ENCODE data around the gene RTBDN. TPM values are rescaled to one million over a fixed set of nuclear protein-coding genes. Genes with fewer than 3 reads are reported as not detected.
"Not testable (repeated sequence)": the region's sequence is repeated elsewhere in the genome, so short reads cannot be mapped to it uniquely, and the experiment has no call there.

RTBDN gene
- total RNA-seq, 1 donor from 2014 or later, result not detected

DNA sequence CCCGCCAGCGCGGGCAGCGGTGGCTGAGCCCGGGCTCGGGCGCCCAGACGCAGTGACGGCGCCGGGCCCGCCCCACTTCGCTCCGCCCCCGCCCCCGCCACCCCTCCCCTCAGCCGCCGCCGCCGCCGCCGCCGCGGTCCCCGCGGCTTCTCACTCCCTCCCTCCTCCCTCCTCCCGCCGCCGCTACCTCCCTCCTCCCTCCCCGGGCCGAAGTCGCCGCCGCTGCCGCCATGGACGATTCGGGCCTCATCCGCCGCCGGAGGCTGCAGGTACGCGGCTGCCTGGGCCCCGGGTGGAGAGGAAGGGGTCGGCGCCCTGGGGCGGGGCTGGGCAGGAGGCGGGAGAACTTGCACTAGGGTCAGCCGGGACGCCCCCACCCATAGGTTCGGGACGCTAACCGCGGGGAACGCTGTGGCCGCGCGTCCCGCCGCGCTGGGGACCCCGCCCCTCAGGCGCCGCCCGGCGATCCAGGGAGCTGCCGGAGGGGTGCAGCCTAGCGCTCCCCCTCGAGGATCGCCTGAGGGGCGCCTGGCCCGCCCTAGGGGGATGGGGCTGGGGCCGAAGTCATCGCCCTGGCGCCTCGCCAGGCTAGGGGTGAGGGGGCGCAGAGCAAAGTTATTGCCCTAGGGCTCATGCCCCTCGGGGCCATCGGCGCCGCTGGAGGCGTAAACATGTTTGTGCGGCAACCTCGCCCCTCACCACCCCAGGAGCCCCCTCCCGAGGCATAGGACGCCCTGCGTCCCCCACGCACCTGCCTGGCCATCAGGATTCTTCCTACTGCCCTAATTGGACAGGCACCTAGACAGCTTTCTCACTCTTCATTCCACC, 427 bp downstream of the RTBDN start:
- Mint-ChIP-seq H3K4me1 (ENCODE audit: low read depth) (peaks cover 1% of the 10 kb centered on the region), H3K9me3 (ENCODE audit: low read depth) (no peaks in the 10 kb centered on the region), H3K4me3 (ENCODE audit: low read depth) (peak overlapping the region; percentile 20), H3K27me3 (peaks cover 82% of the 10 kb centered on the region), H3K27ac (no peak overlapping the region), H3K36me3 (ENCODE audit: insufficient read depth) (no peaks in the 10 kb centered on the region)
- DNase-seq (ENCODE audit: low spot score, unreplicated experiment), result peak; percentile 23
- TF ChIP-seq, protein P1, sequence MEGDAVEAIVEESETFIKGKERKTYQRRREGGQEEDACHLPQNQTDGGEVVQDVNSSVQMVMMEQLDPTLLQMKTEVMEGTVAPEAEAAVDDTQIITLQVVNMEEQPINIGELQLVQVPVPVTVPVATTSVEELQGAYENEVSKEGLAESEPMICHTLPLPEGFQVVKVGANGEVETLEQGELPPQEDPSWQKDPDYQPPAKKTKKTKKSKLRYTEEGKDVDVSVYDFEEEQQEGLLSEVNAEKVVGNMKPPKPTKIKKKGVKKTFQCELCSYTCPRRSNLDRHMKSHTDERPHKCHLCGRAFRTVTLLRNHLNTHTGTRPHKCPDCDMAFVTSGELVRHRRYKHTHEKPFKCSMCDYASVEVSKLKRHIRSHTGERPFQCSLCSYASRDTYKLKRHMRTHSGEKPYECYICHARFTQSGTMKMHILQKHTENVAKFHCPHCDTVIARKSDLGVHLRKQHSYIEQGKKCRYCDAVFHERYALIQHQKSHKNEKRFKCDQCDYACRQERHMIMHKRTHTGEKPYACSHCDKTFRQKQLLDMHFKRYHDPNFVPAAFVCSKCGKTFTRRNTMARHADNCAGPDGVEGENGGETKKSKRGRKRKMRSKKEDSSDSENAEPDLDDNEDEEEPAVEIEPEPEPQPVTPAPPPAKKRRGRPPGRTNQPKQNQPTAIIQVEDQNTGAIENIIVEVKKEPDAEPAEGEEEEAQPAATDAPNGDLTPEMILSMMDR (IDR thresholded peaks at IDR 0.05; ENCODE audit: unreplicated experiment), result no peak

DNA sequence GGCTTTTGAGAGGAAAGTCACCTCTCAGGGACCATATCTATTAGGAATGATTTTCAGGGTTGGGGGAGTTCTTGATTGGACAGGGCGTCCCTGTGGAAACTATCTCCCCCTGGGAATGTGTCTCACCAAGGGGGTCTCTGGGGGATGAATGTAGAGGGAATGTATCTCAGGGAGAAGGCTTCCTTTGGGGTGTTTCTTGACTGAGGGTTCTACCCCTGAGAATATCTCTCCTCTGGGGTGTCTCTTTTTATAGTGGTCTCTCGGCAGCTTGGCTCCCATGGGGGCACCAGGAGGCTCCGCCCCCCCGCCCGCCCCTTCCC, 1.0 kb downstream of the RTBDN start:
- Mint-ChIP-seq H3K27ac (no peak overlapping the region), H3K27me3 (peaks cover 85% of the 10 kb centered on the region), H3K4me1 (ENCODE audit: low read depth) (peaks cover 1% of the 10 kb centered on the region), H3K9me3 (ENCODE audit: low read depth) (no peaks in the 10 kb centered on the region), H3K4me3 (ENCODE audit: low read depth) (peak overlapping the region; percentile 55), H3K36me3 (ENCODE audit: insufficient read depth) (no peaks in the 10 kb centered on the region)
- TF ChIP-seq, protein P1 (IDR thresholded peaks at IDR 0.05; ENCODE audit: unreplicated experiment), result no peak
- no peak for DNase-seq (ENCODE audit: low spot score, unreplicated experiment)

DNA sequence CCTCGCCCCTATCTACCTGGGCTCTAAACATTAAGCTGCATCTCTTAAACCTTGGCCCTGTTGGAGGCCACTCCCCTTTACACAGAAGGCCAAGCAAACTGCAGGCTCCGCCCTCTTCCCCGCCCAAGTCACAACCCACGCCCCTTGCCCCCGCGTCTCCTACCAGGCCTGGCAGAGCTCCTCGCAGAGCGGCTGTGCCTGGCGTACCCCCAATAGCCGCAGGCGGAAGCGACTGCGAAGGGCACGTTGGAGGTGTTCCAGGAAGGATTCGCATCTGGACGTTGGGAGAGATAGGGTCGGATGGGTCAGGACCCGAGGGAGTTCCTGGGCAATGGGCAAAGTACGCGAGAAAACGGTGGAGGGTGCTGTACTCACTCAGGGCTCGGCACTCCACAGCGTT, 5.9 kb downstream of the RTBDN start:
- no peaks in the 10 kb centered on the region for H3K9me3 Mint-ChIP-seq (ENCODE audit: low read depth)

DNA sequence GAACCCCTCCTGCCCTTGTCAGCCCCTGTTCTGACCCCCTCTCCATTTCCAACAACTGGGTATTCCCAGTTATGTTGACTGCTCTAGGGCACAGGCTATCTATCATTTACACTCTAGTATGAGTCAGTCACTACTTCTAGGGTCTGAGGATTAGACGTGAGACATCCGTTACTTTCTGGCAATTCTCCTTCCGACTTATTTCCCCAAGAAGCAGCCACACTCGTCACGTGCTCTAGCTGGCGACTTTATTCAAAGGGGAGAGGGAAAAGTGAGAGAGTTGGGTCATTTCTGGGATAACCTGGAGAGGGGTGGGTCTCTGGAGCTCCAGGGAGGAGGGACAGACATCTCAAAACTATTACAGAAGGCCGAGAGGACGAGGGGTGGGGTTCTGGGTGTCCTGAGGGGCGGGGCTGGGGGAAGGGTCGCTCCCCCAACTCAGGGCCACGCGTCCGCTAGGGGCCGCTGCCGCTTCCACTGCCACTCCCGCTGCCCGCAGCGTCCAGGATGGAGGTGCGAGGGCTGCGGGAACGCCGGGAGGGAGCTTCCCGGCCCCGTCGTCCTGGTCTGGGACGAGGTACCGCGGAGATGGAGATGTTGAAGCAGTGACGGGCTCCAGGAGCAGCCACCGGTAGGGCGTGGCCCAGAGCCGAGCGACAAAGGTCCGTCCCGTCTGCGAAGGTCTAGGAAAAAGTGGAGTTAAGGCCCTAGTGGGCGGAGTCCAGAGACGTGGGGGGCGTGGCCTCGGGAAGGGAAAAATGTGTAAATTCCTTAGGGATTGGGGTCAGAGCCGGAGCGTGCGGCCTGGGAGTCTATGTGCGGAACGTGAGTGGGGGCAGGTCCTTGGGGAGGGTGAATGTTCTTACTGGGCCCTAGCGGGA, 8.9 kb downstream of the RTBDN start:
- Mint-ChIP-seq H3K36me3 (ENCODE audit: insufficient read depth) (no peaks in the 10 kb centered on the region), H3K9me3 (ENCODE audit: low read depth) (no peaks in the 10 kb centered on the region), H3K4me1 (ENCODE audit: low read depth) (no peaks in the 10 kb centered on the region), H3K4me3 (ENCODE audit: low read depth) (no peak overlapping the region), H3K27ac (peak overlapping the region; percentile 81), H3K27me3 (peaks cover 46% of the 10 kb centered on the region)
- TF ChIP-seq, protein P1 (IDR thresholded peaks at IDR 0.05; ENCODE audit: unreplicated experiment), result peak; percentile 70
- peak; percentile 56 for DNase-seq (ENCODE audit: low spot score, unreplicated experiment)

More for the DNA sequence above, 5.9 kb downstream of the RTBDN start:
- no peak for DNase-seq (ENCODE audit: low spot score, unreplicated experiment)
- H3K4me3 Mint-ChIP-seq (ENCODE audit: low read depth), result no peak overlapping the region
- H3K4me1 Mint-ChIP-seq (ENCODE audit: low read depth), result peaks cover 1% of the 10 kb centered on the region
- peaks cover 72% of the 10 kb centered on the region for H3K27me3 Mint-ChIP-seq
- H3K36me3 Mint-ChIP-seq (ENCODE audit: insufficient read depth), result no peaks in the 10 kb centered on the region
- TF ChIP-seq, protein P1 (IDR thresholded peaks at IDR 0.05; ENCODE audit: unreplicated experiment), result no peak
- no peak overlapping the region for H3K27ac Mint-ChIP-seq

DNA sequence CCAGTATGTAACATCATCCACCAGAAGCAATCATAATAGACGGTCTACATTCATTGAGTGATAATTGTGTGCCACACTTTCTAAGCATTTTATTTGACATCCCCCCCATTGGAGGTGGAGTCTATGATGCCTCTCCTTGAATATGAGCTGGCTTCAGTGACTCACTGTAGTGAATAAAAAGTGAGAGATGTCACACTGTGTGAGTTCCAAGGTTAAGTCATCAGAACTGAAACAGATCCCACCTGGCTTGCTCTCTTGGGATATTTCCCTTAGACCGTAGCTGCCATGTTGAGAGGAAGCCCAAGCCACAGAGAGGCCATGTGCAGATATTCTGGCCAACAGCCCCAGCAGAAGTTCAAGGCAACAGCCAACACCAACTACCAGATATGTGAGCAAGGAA, 12.6 kb downstream of the RTBDN start:
- Mint-ChIP-seq H3K36me3 (ENCODE audit: insufficient read depth) (no peaks in the 10 kb centered on the region), H3K4me1 (ENCODE audit: low read depth) (no peaks in the 10 kb centered on the region), H3K4me3 (ENCODE audit: low read depth) (no peak overlapping the region), H3K27ac (no peak overlapping the region), H3K9me3 (ENCODE audit: low read depth) (no peaks in the 10 kb centered on the region), H3K27me3 (peaks cover 21% of the 10 kb centered on the region)
- TF ChIP-seq, protein P1 (IDR thresholded peaks at IDR 0.05; ENCODE audit: unreplicated experiment), result no peak
- DNase-seq (ENCODE audit: low spot score, unreplicated experiment), result no peak

DNA sequence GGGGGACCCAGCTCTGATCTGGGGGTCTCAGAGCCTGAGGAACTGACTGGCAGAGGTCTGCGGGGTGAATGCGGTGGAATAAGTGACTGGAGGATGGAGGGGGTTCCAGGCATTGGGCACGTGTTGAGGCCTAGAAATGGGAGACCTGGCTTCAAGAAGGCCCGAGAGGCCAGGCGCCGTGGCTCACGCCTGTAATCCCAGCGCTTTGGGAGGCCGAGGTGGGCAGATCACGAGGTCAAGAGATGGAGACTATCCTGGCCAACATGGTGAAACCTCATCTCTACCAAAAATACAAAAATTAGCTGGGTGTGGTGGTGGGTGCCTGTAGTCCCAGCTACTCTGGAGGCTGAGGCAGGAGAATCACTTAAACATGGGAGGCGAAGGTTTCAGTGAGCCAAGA, 16.6 kb downstream of the RTBDN start:
- not testable (repeated sequence) for H3K4me1 Mint-ChIP-seq (ENCODE audit: low read depth); DNase-seq (ENCODE audit: low spot score, unreplicated experiment); H3K9me3 Mint-ChIP-seq (ENCODE audit: low read depth); H3K4me3 Mint-ChIP-seq (ENCODE audit: low read depth); H3K36me3 Mint-ChIP-seq (ENCODE audit: insufficient read depth); H3K27ac Mint-ChIP-seq; H3K27me3 Mint-ChIP-seq

DNA sequence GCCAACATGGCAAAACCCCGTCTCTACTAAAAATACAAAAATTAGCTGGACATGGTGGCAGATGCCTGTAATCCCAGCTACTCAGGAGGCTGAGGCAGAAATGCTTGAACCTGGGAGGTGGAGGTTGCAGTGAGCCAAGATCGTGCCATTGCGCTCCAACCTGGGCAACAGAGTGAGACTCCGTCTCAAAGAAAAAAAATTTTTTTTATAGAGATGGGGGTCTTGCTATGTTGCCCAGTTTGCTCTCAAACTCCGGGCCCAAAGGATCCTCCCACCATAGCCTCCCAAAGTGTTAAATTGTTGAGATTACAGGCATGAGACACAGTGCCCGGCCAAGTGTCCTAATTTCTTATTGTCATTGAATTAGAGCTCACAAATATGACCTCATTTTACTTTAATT, 17.2 kb downstream of the RTBDN start:
- H3K4me3 Mint-ChIP-seq (ENCODE audit: low read depth); H3K4me1 Mint-ChIP-seq (ENCODE audit: low read depth); DNase-seq (ENCODE audit: low spot score, unreplicated experiment); H3K27ac Mint-ChIP-seq; H3K9me3 Mint-ChIP-seq (ENCODE audit: low read depth); H3K36me3 Mint-ChIP-seq (ENCODE audit: insufficient read depth); H3K27me3 Mint-ChIP-seq: not testable (repeated sequence)

Data from progenitor cell of endocrine pancreas (in vitro differentiated cells).